Measurements from ENCODE around the gene CCDC150. TPM values are rescaled to one million over a fixed set of nuclear protein-coding genes. Genes with fewer than 3 reads are reported as not detected.
A peak's percentile ranks its signal among the peaks of the same experiment; 100 is the strongest.

The CCDC150 gene
- total and polyA plus RNA-seq, 2 donors from 2014 or later, result 2.3 to 7.3 TPM

DNA sequence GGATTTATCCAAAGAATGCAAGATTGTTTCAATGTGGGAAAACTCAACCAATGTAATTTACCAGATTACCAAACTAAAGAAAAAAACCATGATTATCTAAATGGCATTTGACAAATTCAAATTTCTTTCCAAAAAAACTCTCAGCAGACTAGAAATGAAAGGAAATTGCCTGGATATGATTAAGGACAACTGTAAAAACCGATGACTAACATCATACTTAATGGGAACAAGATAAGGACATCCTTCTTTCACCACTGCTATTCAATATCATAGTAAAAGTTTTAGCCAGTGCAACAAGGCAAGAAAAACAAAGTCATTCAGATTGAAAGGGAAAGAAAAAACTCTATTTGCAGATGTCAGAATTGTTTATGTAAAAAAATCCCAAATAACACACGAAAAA lies 4.4 kb upstream of the CCDC150 start:
- no peaks in the 10 kb centered on the region for H3K27me3 ChIP-seq (ENCODE audit: control insufficient read depth, insufficient read depth, low read length)
- TF ChIP-seq, protein P1, sequence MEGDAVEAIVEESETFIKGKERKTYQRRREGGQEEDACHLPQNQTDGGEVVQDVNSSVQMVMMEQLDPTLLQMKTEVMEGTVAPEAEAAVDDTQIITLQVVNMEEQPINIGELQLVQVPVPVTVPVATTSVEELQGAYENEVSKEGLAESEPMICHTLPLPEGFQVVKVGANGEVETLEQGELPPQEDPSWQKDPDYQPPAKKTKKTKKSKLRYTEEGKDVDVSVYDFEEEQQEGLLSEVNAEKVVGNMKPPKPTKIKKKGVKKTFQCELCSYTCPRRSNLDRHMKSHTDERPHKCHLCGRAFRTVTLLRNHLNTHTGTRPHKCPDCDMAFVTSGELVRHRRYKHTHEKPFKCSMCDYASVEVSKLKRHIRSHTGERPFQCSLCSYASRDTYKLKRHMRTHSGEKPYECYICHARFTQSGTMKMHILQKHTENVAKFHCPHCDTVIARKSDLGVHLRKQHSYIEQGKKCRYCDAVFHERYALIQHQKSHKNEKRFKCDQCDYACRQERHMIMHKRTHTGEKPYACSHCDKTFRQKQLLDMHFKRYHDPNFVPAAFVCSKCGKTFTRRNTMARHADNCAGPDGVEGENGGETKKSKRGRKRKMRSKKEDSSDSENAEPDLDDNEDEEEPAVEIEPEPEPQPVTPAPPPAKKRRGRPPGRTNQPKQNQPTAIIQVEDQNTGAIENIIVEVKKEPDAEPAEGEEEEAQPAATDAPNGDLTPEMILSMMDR (IDR thresholded peaks at IDR 0.05; ENCODE audit: borderline replicate concordance, extremely low read depth, insufficient read depth), result no peak
- no peak overlapping the region for H3K9ac ChIP-seq (ENCODE audit: low read length in 3 of 3)
- H3K9me3 ChIP-seq (ENCODE audit: control insufficient read depth in 2 of 3, insufficient read depth in 1 of 3, low read length in 3 of 3), result no peaks in the 10 kb centered on the region
- no peak overlapping the region for H3K27ac ChIP-seq (ENCODE audit: low read depth in 2 of 2, low read length in 2 of 2)
- no peaks in the 10 kb centered on the region for H3K36me3 ChIP-seq (ENCODE audit: control insufficient read depth in 2 of 3, insufficient read depth in 3 of 3, low read length in 3 of 3)
- peaks cover 0 to 4% (median 0%) of the 10 kb centered on the region in 3 donors for H3K4me1 ChIP-seq (ENCODE audit: control insufficient read depth in 2 of 3, insufficient read depth in 2 of 3, low read depth in 1 of 3, low read length in 3 of 3)
- intact Hi-C loops (cut with DNase I), result no loop called here
- DNase-seq (no peak), FAIRE-seq (no peak)
- H3K4me3 ChIP-seq (ENCODE audit: low read length in 3 of 3), result no peak overlapping the region

DNA sequence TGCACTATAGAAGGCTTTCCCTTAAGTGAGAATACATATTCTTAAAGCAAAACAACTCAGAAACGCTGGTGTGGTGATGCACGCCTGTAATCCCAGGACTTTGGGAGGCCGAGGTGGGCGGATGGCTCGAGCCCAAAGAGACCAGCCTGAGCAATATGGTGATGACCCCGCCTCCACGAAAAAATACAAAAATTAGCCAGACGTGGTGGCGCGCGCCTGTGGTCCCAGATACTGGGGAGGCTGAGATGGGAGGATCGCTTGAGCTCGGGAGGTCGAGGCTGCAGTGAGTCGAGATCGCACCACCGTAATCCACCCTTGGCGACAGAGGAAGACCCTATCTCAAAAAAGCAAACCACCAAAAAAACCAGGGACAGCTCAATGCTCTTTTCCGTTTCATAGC lies 750 bp upstream of the CCDC150 start:
- no peak for FAIRE-seq
- intact Hi-C loops (cut with DNase I), result no loop called here
- Histone ChIP-seq H3K4me3 (ENCODE audit: low read length in 3 of 3) (peak overlapping the region; percentile 64 to 87 (median 66)), H3K27me3 (ENCODE audit: control insufficient read depth, insufficient read depth, low read length) (no peaks in the 10 kb centered on the region), H3K9ac (ENCODE audit: low read length in 3 of 3) (no peak overlapping the region), H3K4me1 (ENCODE audit: control insufficient read depth in 2 of 3, insufficient read depth in 2 of 3, low read depth in 1 of 3, low read length in 3 of 3) (peaks cover 0 to 4% (median 0%) of the 10 kb centered on the region in 3 donors), H3K27ac (ENCODE audit: low read depth in 2 of 2, low read length in 2 of 2) (no peak overlapping the region), H3K36me3 (ENCODE audit: control insufficient read depth in 2 of 3, insufficient read depth in 3 of 3, low read length in 3 of 3) (no peaks in the 10 kb centered on the region), H3K9me3 (ENCODE audit: control insufficient read depth in 2 of 3, insufficient read depth in 1 of 3, low read length in 3 of 3) (no peaks in the 10 kb centered on the region)
- DNase-seq, result peak in 2 of 5 donors; percentile 62 to 73
- TF ChIP-seq, protein P1 (IDR thresholded peaks at IDR 0.05; ENCODE audit: borderline replicate concordance, extremely low read depth, insufficient read depth), result no peak

DNA sequence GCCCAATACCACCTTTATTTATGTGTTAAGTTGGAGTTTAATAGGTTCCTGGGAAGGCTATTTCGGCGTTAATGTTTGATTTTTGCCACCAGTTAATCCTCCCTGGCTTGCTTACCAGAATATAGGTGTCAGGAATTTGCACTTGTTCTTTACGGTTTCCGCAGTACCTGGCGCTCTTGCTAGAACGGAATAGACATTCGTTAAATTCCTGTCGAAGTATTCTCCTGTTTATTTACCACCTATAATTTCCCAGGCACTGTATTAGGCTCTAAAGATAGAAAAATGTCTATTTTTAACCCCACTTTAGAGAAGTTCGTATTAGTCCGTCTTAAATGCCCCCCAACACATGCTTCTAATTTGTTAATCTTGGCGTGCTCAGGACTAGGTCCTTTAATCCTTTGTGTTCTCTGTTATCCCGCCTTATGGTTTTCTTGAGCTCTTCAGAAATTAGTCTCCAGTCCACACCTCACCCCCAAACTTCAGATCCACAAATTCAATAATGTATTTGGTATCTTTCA lies 575 bp downstream of the CCDC150 start:
- Histone ChIP-seq H3K9me3 (ENCODE audit: control insufficient read depth in 2 of 3, insufficient read depth in 1 of 3, low read length in 3 of 3) (no peaks in the 10 kb centered on the region), H3K36me3 (ENCODE audit: control insufficient read depth in 2 of 3, insufficient read depth in 3 of 3, low read length in 3 of 3) (no peaks in the 10 kb centered on the region), H3K4me3 (ENCODE audit: low read length in 3 of 3) (peak overlapping the region; percentile 64 to 87 (median 83)), H3K4me1 (ENCODE audit: control insufficient read depth in 2 of 3, insufficient read depth in 2 of 3, low read depth in 1 of 3, low read length in 3 of 3) (peaks cover 0 to 4% (median 0%) of the 10 kb centered on the region in 3 donors), H3K27ac (ENCODE audit: low read depth in 2 of 2, low read length in 2 of 2) (no peak overlapping the region), H3K27me3 (ENCODE audit: control insufficient read depth, insufficient read depth, low read length) (no peaks in the 10 kb centered on the region), H3K9ac (ENCODE audit: low read length in 3 of 3) (peak overlapping the region in 2 of 3 donors; percentile 5 to 55)
- intact Hi-C loops (cut with DNase I), result no loop called here
- TF ChIP-seq, protein P1 (IDR thresholded peaks at IDR 0.05; ENCODE audit: borderline replicate concordance, extremely low read depth, insufficient read depth), result no peak
- FAIRE-seq (no peak), DNase-seq (no peak)

DNA sequence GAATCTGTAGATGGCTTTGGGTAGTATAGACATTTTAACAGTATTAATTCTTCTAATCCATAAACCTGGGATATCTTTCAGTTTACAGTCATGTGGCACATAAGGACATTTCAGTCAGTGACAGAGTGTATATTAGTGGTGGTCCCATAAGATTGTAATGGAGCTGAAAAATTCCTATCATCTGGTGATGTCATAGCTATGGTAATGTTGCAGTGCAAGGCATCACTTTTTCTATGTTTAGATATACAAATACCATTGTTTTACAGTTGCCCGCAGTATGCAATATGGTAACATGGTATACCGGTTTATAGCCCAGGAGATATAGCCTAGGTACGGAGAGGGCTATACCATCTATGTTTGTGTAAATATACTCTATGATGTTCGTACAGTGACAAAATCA lies 9.7 kb downstream of the CCDC150 start:
- FAIRE-seq (no peak), DNase-seq (no peak)
- H3K27me3 ChIP-seq (ENCODE audit: control insufficient read depth, insufficient read depth, low read length), result no peaks in the 10 kb centered on the region
- no peak overlapping the region for H3K9ac ChIP-seq (ENCODE audit: low read length in 3 of 3)
- H3K9me3 ChIP-seq (ENCODE audit: control insufficient read depth in 2 of 3, insufficient read depth in 1 of 3, low read length in 3 of 3), result peaks cover 0 to 35% (median 0%) of the 10 kb centered on the region in 3 donors
- no peaks in the 10 kb centered on the region for H3K36me3 ChIP-seq (ENCODE audit: control insufficient read depth in 2 of 3, insufficient read depth in 3 of 3, low read length in 3 of 3)
- H3K27ac ChIP-seq (ENCODE audit: low read depth in 2 of 2, low read length in 2 of 2), result no peak overlapping the region
- TF ChIP-seq, protein P1 (IDR thresholded peaks at IDR 0.05; ENCODE audit: borderline replicate concordance, extremely low read depth, insufficient read depth), result no peak
- H3K4me3 ChIP-seq (ENCODE audit: low read length in 3 of 3), result no peak overlapping the region
- intact Hi-C loops (cut with DNase I), result no loop called here
- H3K4me1 ChIP-seq (ENCODE audit: control insufficient read depth in 2 of 3, insufficient read depth in 2 of 3, low read depth in 1 of 3, low read length in 3 of 3), result no peaks in the 10 kb centered on the region

All from kidney (tissue), 14 donors.